ENCODE data around the gene PLPPR1. TPM values are rescaled to one million over a fixed set of nuclear protein-coding genes. Genes with fewer than 3 reads are reported as not detected.

PLPPR1 gene
- total and polyA plus RNA-seq, 5 donors: not detected

GRCh38 chr9:101366038-101366756 is 337.7 kb downstream of the PLPPR1 start:
- intact Hi-C loops (cut with DNase I): no loop called here
- 58% methylated on average over 5 of the region's 5 CpGs for WGBS
- no peaks in the 10 kb centered on the region for H3K27me3 ChIP-seq (ENCODE audit: control insufficient read depth, insufficient read depth)
- H3K4me3 ChIP-seq (ENCODE audit: low read length): no peak overlapping the region
- H3K27ac ChIP-seq (ENCODE audit: low read length): no peak overlapping the region
- H3K9me3 ChIP-seq (ENCODE audit: control insufficient read depth, low read length): no peaks in the 10 kb centered on the region
- ATAC-seq (no peak), DNase-seq (no peak)
- no peaks in the 10 kb centered on the region for H3K4me1 ChIP-seq (ENCODE audit: control insufficient read depth, insufficient read depth, low read length)

- intact Hi-C loops (cut with DNase I): no loop called here
- no peak overlapping the region for H3K27ac ChIP-seq (ENCODE audit: low read length)
- DNase-seq: no peak
Observed at GRCh38 chr9:101367323-101367722, 338.8 kb downstream of the PLPPR1 start.

GRCh38 chr9:101369286-101369685 is 340.8 kb downstream of the PLPPR1 start:
- H3K4me3 ChIP-seq (ENCODE audit: low read length): no peak overlapping the region
- no peaks in the 10 kb centered on the region for H3K27me3 ChIP-seq (ENCODE audit: control insufficient read depth, insufficient read depth)
- WGBS: 66% methylated on average over 2 of the region's 2 CpGs
- no peaks in the 10 kb centered on the region for H3K4me1 ChIP-seq (ENCODE audit: control insufficient read depth, insufficient read depth, low read length)
- intact Hi-C loops (cut with DNase I): no loop called here
- H3K9me3 ChIP-seq (ENCODE audit: control insufficient read depth, low read length): no peaks in the 10 kb centered on the region
- DNase-seq: no peak
- H3K27ac ChIP-seq (ENCODE audit: low read length): no peak overlapping the region
- ATAC-seq: no peak

More at GRCh38 chr9:101367323-101367722, 338.8 kb downstream of the PLPPR1 start:
- no peaks in the 10 kb centered on the region for H3K4me1 ChIP-seq (ENCODE audit: control insufficient read depth, insufficient read depth, low read length)
- no peak overlapping the region for H3K4me3 ChIP-seq (ENCODE audit: low read length)
- no peaks in the 10 kb centered on the region for H3K9me3 ChIP-seq (ENCODE audit: control insufficient read depth, low read length)
- 95% methylated on average over 3 of the region's 3 CpGs for WGBS
- no peaks in the 10 kb centered on the region for H3K27me3 ChIP-seq (ENCODE audit: control insufficient read depth, insufficient read depth)
- no peak for ATAC-seq

GRCh38 chr9:101369884-101370531 is 341.5 kb downstream of the PLPPR1 start:
- intact Hi-C loops (cut with DNase I): no loop called here
- no peak overlapping the region for H3K27ac ChIP-seq (ENCODE audit: low read length)
- H3K4me3 ChIP-seq (ENCODE audit: low read length): no peak overlapping the region
- no peaks in the 10 kb centered on the region for H3K9me3 ChIP-seq (ENCODE audit: control insufficient read depth, low read length)
- H3K4me1 ChIP-seq (ENCODE audit: control insufficient read depth, insufficient read depth, low read length): no peaks in the 10 kb centered on the region
- no peak for DNase-seq
- 73% methylated on average over 2 of the region's 2 CpGs for WGBS
- no peaks in the 10 kb centered on the region for H3K27me3 ChIP-seq (ENCODE audit: control insufficient read depth, insufficient read depth)
- no peak for ATAC-seq

- H3K9me3 ChIP-seq (ENCODE audit: control insufficient read depth, low read length): no peaks in the 10 kb centered on the region
- ATAC-seq (no peak), DNase-seq (no peak)
- WGBS: 95% methylated on average over 3 of the region's 3 CpGs
- no peak overlapping the region for H3K27ac ChIP-seq (ENCODE audit: low read length)
- no peaks in the 10 kb centered on the region for H3K27me3 ChIP-seq (ENCODE audit: control insufficient read depth, insufficient read depth)
- H3K4me3 ChIP-seq (ENCODE audit: low read length): no peak overlapping the region
- no peaks in the 10 kb centered on the region for H3K4me1 ChIP-seq (ENCODE audit: control insufficient read depth, insufficient read depth, low read length)
- intact Hi-C loops (cut with DNase I): no loop called here
Observed at GRCh38 chr9:101371813-101372212, 343.3 kb downstream of the PLPPR1 start.

GRCh38 chr9:101372327-101373118 is 344.0 kb downstream of the PLPPR1 start:
- DNase-seq (no peak), ATAC-seq (no peak)
- Histone ChIP-seq H3K4me1 (ENCODE audit: control insufficient read depth, insufficient read depth, low read length) (no peaks in the 10 kb centered on the region), H3K9me3 (ENCODE audit: control insufficient read depth, low read length) (no peaks in the 10 kb centered on the region), H3K27me3 (ENCODE audit: control insufficient read depth, insufficient read depth) (no peaks in the 10 kb centered on the region), H3K27ac (ENCODE audit: low read length) (no peak overlapping the region), H3K4me3 (ENCODE audit: low read length) (no peak overlapping the region)
- 44% methylated on average over 2 of the region's 2 CpGs for WGBS
- intact Hi-C loops (cut with DNase I): no loop called here

Data from right cardiac atrium (tissue), 5 donors.